Fibroblast of mammary gland (primary cell): ENCODE data around the gene UBE2L5.

Source experiments
- DNase-seq: peaks from one replicate; pipeline ENCODE4 v3.0.0-alpha.2; 2010; ENCODE audit warnings: low read depth
- H3K4me3 ChIP-seq: 2 replicates; pipeline ENCODE4 v1.5.1; 2011; ENCODE audit warnings: low read depth, mild to moderate bottlenecking, low read length, moderate library complexity; ENCODE audit not compliant: control insufficient read depth
- CTCF ChIP-seq: conservative IDR thresholded peaks from 2 replicates; pipeline ENCODE4 v1.5.1; 2011; ENCODE audit warnings: low read depth, low read length, inconsistent platforms; ENCODE audit not compliant: control insufficient read depth, insufficient read depth

The UBE2L5 gene

GRCh38 chr13:30463787-30464495 lies 41.6 kb downstream of the UBE2L5 start:
- no peak for TF ChIP-seq CTCF
- peak overlapping the region; percentile 75 for H3K4me3 ChIP-seq
- DNase-seq: peak; percentile 73

- peak overlapping the region; percentile 75 for H3K4me3 ChIP-seq
- no peak for TF ChIP-seq CTCF
- DNase-seq: peak; percentile 68
Measured at GRCh38 chr13:30464496-30465342, 42.4 kb downstream of the UBE2L5 start.

GRCh38 chr13:30465343-30465592 lies 43.0 kb downstream of the UBE2L5 start:
- TF ChIP-seq CTCF: no peak
- H3K4me3 ChIP-seq: peak overlapping the region; percentile 55
- DNase-seq: no peak

- TF ChIP-seq CTCF: no peak
- peak; percentile 99 for DNase-seq
- peak within 1 kb of the TSS; percentile 55 for H3K4me3 ChIP-seq
Measured at GRCh38 chr13:30465593-30466357, 43.5 kb downstream of the UBE2L5 start, which contains the start of gene HMGB1. HMGB1 (minus strand) TSS chr13:30465936; CDS start chr13:30463680, 2,256 bp downstream.

GRCh38 chr13:30466358-30466714 lies 44.0 kb downstream of the UBE2L5 start:
- DNase-seq: peak; percentile 41
- peak overlapping the region; percentile 51 for H3K4me3 ChIP-seq
- no peak for TF ChIP-seq CTCF

GRCh38 chr13:30466841-30467252 lies 44.6 kb downstream of the UBE2L5 start:
- DNase-seq: peak; percentile 14
- H3K4me3 ChIP-seq: no peak overlapping the region
- no peak for TF ChIP-seq CTCF
